C4-2B (cell line): Measurements from ENCODE around the gene ZMIZ2.

Source experiments
- CTCF ChIP-seq: fragments of 450-650 bp; conservative IDR thresholded peaks from 2 replicates; pipeline ENCODE4 v1.5.1; 2017; ENCODE audit warnings: mild to moderate bottlenecking
- ZFX ChIP-seq: fragments of 450-650 bp; IDR thresholded peaks from 2 replicates; pipeline ENCODE4 v1.6.1; 2017

GRCh38 chr7:44805950-44806349 lies 57.3 kb downstream of the ZMIZ2 start:
- no peak for TF ChIP-seq CTCF
- no peak for TF ChIP-seq ZFX
